Prostate gland (tissue), 2 donors: Measurements from ENCODE around the gene AFAP1.

Experiments
- CTCF ChIP-seq, 4 experiments: fragments of 200-600 bp in 2 of 4; fragments of 450-650 bp in 2 of 4; sonication (generic) in 2 of 4; IDR thresholded peaks; 1 replicate in 3 of 4; 2 replicates in 1 of 4; pipeline ENCODE4 v1.5.1; 2016 to 2019; ENCODE audit warnings: antibody characterized with exemption in 4 of 4, mild to moderate bottlenecking in 2 of 4, moderate library complexity in 2 of 4
- POLR2AphosphoS5 ChIP-seq: sonication (generic); formaldehyde crosslinking; IDR thresholded peaks from one replicate; pipeline ENCODE4 v1.6.1; 2017; ENCODE audit warnings: antibody characterized with exemption

GRCh38 chr4:7782783-7783182 is 156.9 kb downstream of the AFAP1 start:
- no peak for TF ChIP-seq POLR2AphosphoS5
- TF ChIP-seq CTCF (IDR thresholded peaks at IDR 0.05), result no peak
